Spleen (tissue), 11 donors: ENCODE measurements around the gene IKZF4. TPM values are rescaled to one million over a fixed set of nuclear protein-coding genes. Genes with fewer than 3 reads are reported as not detected.
A peak's percentile ranks its signal among the peaks of the same experiment; 100 is the strongest.
"Not testable (repeated sequence)": the region's sequence is repeated elsewhere in the genome, so short reads cannot be mapped to it uniquely, and the experiment has no call there.

Source experiments
- DNase-seq: peaks from one replicate; pipeline ENCODE4 v3.0.0-alpha.2; 2020
- H3K27ac ChIP-seq, 8 donors: fragments of 200-600 bp; sonication (generic) in 7 of 8; 1 replicate in 4 of 8; 2 replicates in 4 of 8; pipeline versions ENCODE4 v1.5.0 to v1.8.0; 2016 to 2021; ENCODE audit warnings: inconsistent platforms in 4 of 8, mild to moderate bottlenecking in 4 of 8, moderate library complexity in 1 of 8
- H3K27me3 ChIP-seq, 7 donors: fragments of 200-600 bp; sonication (generic) in 6 of 7; replicated peaks in 1 of 7; 1 replicate in 4 of 7; 2 replicates in 3 of 7; pipeline versions ENCODE4 v1.5.0 to v1.8.0; 2016 to 2021; ENCODE audit warnings: inconsistent platforms in 3 of 7, mild to moderate bottlenecking in 1 of 7
- H3K36me3 ChIP-seq, 6 donors: fragments of 200-600 bp; sonication (generic) in 5 of 6; 1 replicate in 4 of 6; 2 replicates in 2 of 6; pipeline versions ENCODE4 v1.5.0 to v1.8.0; 2016 to 2021; ENCODE audit warnings: inconsistent platforms in 2 of 6
- H3K4me1 ChIP-seq, 6 donors: fragments of 200-600 bp; sonication (generic) in 5 of 6; 1 replicate in 3 of 6; 2 replicates in 3 of 6; pipeline versions ENCODE4 v1.5.0 to v1.8.0; 2016 to 2021; ENCODE audit warnings: inconsistent platforms in 3 of 6
- H3K4me3 ChIP-seq, 8 donors: fragments of 200-600 bp; sonication (generic) in 7 of 8; 1 replicate in 4 of 8; 2 replicates in 4 of 8; pipeline versions ENCODE4 v1.5.0 to v1.8.0; 2016 to 2021; ENCODE audit warnings: inconsistent platforms in 4 of 8, mild to moderate bottlenecking in 4 of 8, moderate library complexity in 2 of 8
- H3K9me3 ChIP-seq, 8 donors: fragments of 200-600 bp; sonication (generic) in 7 of 8; 1 replicate in 4 of 8; 2 replicates in 4 of 8; pipeline versions ENCODE4 v1.5.0 to v1.8.0; 2016 to 2021; ENCODE audit warnings: inconsistent platforms in 4 of 8
- POLR2A ChIP-seq, 3 donors: fragments of 450-650 bp; IDR thresholded peaks; one replicate each; pipeline ENCODE4 v1.5.1; 2017; ENCODE audit warnings: antibody characterized with exemption in 3 of 3, mild to moderate bottlenecking in 1 of 3
- POLR2AphosphoS5 ChIP-seq, 3 donors: sonication (generic); formaldehyde crosslinking; IDR thresholded peaks; one replicate each; pipeline ENCODE4 v1.5.1; 2017; ENCODE audit warnings: antibody characterized with exemption in 3 of 3
- WGBS, 5 donors: extraction: QIAGEN DNeasy Blood & Tissue Kit in 3 of 5; methylation state at CpG; one replicate each; pipeline versions ENCODE4 v1.1.5 to v1.1.7; 2013 to 2018; 5-methylcytosine and 5-hydroxymethylcytosine counted together
- intact Hi-C: fragments of 100-400 bp; cut with DNase I; formaldehyde crosslinking; loops from one replicate; pipeline ENCODE4 v1.15.0; 2023; ENCODE audit warnings: low total_unique reads
- polyA plus RNA-seq, 3 donors: library from polyadenylated mRNA; stranded (reverse); fragments of 200-250 nt; gene quantifications; one replicate each; pipeline ENCODE4 v1.2.1, GENCODE V29; 2013
- total RNA-seq, 7 donors: library from RNA; depleted of rRNA in 3 of 7; stranded (reverse); fragments of >200 nt in 3 of 7; fragmentation: NEBNext Ultra II Directional in 4 of 7; extraction: Animal tissue kit (Norgen Biotek cat#: 25700) in 4 of 7; gene quantifications; one replicate each; pipeline versions ENCODE4 v1.1.0 to v1.2.1, GENCODE V29; 2016 to 2021
- TF ChIP-seq, protein P1 (sequence below), 11 experiments: fragments of 200-600 bp in 7 of 11; fragments of 450-650 bp in 4 of 11; sonication (generic) in 4 of 11; IDR thresholded peaks in 8 of 11; conservative IDR thresholded peaks in 3 of 11; 1 replicate in 7 of 11; 2 replicates in 4 of 11; pipeline versions ENCODE4 v1.4.0 to v1.8.0; 2016 to 2021; ENCODE audit warnings: antibody characterized with exemption in 11 of 11, inconsistent platforms in 4 of 11, mild to moderate bottlenecking in 1 of 11
- donor health status: healthy with polysubstance abuse.
- donor health status: DM: no; HTN: no; CAD: no; lungs with moderate emphysema.
- donor health status: DM: no; HTN: no; CAD: no.
- donor health status: Bipolar disorder and iron deficiency.
- donor health status: healthy.
- donor health status: DM: no; HTN: no; CAD: no.
- donor health status: DM: yes; HTN: yes; CAD: no.

IKZF4 gene
- total and polyA plus RNA-seq, 10 donors = 0.80 to 9.3 (median 5.7) TPM

DNA sequence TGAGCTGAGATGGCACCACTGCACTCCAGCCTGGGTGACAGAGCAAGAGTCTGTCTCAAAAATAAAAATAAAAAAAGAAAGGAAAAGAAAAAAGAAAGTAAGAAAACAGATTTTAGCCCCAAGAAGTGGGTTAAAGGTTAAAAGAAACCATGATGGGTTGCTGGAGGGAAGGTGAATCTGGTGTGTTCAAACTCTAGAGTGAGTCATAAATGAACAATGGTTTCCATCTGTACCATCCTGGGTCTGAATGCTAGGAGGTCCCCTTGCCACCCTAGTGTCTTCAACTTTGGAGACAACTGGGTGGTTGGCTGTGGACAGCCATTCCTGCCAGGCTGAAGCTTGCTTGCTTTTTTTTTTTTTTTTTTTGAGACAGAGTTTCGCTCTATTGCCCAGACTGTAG lies 19.3 kb downstream of the IKZF4 start:
- no peak overlapping the region for H3K27ac ChIP-seq
- H3K4me1 ChIP-seq = peaks cover 15 to 31% (median 26%) of the 10 kb centered on the region in 6 donors
- H3K27me3 ChIP-seq = no peaks in the 10 kb centered on the region
- WGBS, 5 donors = 87 to 100% (median 100%) methylated on average over 1 of the region's 1 CpG
- no peak overlapping the region for H3K4me3 ChIP-seq
- peak; percentile 10 for DNase-seq
- peaks cover 0 to 46% (median 28%) of the 10 kb centered on the region in 6 donors for H3K36me3 ChIP-seq
- TF ChIP-seq POLR2A (IDR thresholded peaks at IDR 0.05) (no peak), POLR2AphosphoS5 (IDR thresholded peaks at IDR 0.05) (no peak)
- TF ChIP-seq, protein P1, sequence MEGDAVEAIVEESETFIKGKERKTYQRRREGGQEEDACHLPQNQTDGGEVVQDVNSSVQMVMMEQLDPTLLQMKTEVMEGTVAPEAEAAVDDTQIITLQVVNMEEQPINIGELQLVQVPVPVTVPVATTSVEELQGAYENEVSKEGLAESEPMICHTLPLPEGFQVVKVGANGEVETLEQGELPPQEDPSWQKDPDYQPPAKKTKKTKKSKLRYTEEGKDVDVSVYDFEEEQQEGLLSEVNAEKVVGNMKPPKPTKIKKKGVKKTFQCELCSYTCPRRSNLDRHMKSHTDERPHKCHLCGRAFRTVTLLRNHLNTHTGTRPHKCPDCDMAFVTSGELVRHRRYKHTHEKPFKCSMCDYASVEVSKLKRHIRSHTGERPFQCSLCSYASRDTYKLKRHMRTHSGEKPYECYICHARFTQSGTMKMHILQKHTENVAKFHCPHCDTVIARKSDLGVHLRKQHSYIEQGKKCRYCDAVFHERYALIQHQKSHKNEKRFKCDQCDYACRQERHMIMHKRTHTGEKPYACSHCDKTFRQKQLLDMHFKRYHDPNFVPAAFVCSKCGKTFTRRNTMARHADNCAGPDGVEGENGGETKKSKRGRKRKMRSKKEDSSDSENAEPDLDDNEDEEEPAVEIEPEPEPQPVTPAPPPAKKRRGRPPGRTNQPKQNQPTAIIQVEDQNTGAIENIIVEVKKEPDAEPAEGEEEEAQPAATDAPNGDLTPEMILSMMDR (IDR thresholded peaks at IDR 0.05 in 8 of 11, conservative IDR thresholded peaks at IDR 0.05 in 3 of 11) = no peak
- intact Hi-C loops = loop anchor here (5.0 kb wide), 2 partner anchors 43 to 298 kb away; partner anchors contain the start of genes GDF11 and SUOX
- no peaks in the 10 kb centered on the region for H3K9me3 ChIP-seq

GRCh38 chr12:56040963-56041551 lies 20.2 kb downstream of the IKZF4 start:
- peaks cover 15 to 35% (median 26%) of the 10 kb centered on the region in 6 donors for H3K4me1 ChIP-seq
- no peaks in the 10 kb centered on the region for H3K27me3 ChIP-seq
- peaks cover 0 to 46% (median 29%) of the 10 kb centered on the region in 6 donors for H3K36me3 ChIP-seq
- WGBS, 5 donors = 69 to 77% (median 73%) methylated on average over 14 of the region's 14 CpGs
- intact Hi-C loops = loop anchor here (5.0 kb wide), 2 partner anchors 44 to 299 kb away; partner anchors contain the start of genes GDF11 and SUOX
- H3K4me3 ChIP-seq = peak overlapping the region; percentile 70 to 96 (median 82)
- H3K27ac ChIP-seq = peak overlapping the region; percentile 90 to 99 (median 96)
- TF ChIP-seq POLR2A (IDR thresholded peaks at IDR 0.05) (no peak), POLR2AphosphoS5 (IDR thresholded peaks at IDR 0.05) (no peak)
- TF ChIP-seq, protein P1 (IDR thresholded peaks at IDR 0.05 in 8 of 11, conservative IDR thresholded peaks at IDR 0.05 in 3 of 11) = no peak
- no peaks in the 10 kb centered on the region for H3K9me3 ChIP-seq
- peak; percentile 73 for DNase-seq

DNA sequence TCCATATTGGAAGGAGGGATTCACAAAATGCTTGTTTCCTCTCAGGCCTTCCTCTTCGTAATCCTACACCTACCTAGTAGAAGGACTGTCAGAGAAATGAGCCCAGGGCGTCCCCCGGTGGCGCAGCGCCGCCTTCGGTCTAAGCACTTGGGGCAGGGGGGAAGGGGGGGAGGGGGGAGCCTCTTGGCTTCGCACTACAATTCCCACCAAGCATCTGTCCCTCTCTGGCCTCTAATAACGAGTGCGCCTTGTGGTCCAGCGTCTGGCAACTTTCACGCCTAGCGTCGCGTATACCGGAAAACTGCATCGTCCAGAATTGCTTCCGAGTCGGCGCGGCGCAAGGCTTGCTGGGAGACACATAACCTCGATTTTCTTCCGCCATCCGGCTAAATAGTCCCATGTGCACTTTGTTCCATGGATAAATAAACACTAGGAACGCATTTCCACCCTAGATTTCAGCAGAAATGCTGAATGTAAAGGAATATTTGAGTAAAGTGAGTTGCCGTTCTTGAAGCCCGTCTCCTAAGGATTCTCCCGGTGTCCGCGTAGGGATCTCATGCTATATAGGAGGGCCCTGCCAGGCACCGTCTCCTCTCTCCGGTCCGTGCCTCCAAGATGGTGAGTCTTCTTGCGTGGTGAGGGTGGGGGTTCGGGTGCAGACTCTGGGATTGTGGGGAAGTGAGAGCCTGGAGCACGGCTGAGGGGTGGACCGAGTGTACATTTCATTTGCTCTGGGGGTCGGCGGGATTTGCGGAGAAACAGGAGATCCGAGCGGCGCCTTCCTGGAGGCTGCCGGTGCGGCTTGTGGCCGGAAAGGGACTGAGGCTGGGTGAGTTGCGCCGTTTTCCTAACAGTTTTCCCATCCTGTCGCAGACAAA lies 20.9 kb downstream of the IKZF4 start, which contains the start of gene RPS26:
Gene RPS26 (plus strand): TSS at position 367 of the 878 bp plus-strand sequence. CDS start 249 bp downstream, at position 616.
- Histone ChIP-seq H3K27ac (peak within 1 kb of the TSS; percentile 90 to 99 (median 96)), H3K4me3 (peak within 1 kb of the TSS; percentile 70 to 96 (median 82)), H3K4me1 (peaks cover 15 to 38% (median 31%) of the 10 kb centered on the region in 6 donors), H3K36me3 (peaks cover 0 to 42% (median 29%) of the 10 kb centered on the region in 6 donors), H3K9me3 (no peaks in the 10 kb centered on the region), H3K27me3 (no peaks in the 10 kb centered on the region)
- intact Hi-C loops = loop anchor here (5.0 kb wide), 2 partner anchors 44 to 299 kb away; partner anchors contain the start of genes GDF11 and SUOX
- WGBS, 5 donors = 0 to 1% (median 0%) methylated on average over 44 to 50 of the region's 50 CpGs
- DNase-seq = peak; percentile 96
- TF ChIP-seq POLR2A (IDR thresholded peaks at IDR 0.05) (peak; percentile 60 to 87 (median 78)), POLR2AphosphoS5 (IDR thresholded peaks at IDR 0.05) (peak; percentile 92 to 99 (median 94))
- TF ChIP-seq, protein P1 (IDR thresholded peaks at IDR 0.05 in 8 of 11, conservative IDR thresholded peaks at IDR 0.05 in 3 of 11) = peak in 9 of 11 experiments; percentile 25 to 80 (median 61)

- Histone ChIP-seq H3K36me3 (peaks cover 0 to 38% (median 29%) of the 10 kb centered on the region in 6 donors), H3K4me1 (peaks cover 15 to 45% (median 37%) of the 10 kb centered on the region in 6 donors), H3K27ac (peak overlapping the region; percentile 90 to 99 (median 96)), H3K4me3 (peak overlapping the region; percentile 70 to 96 (median 82))
- H3K9me3 ChIP-seq, H3K27me3 ChIP-seq, DNase-seq: not testable (repeated sequence)
- 0 to 3% (median 2%) methylated on average over 13 to 20 of the region's 20 CpGs for WGBS, 5 donors
- intact Hi-C loops = loop anchor here (5.0 kb wide), 2 partner anchors 45 to 300 kb away; partner anchors contain the start of genes GDF11 and SUOX
Measured at GRCh38 chr12:56042430-56042813, 21.6 kb downstream of the IKZF4 start.
